ENCODE measurements around the gene EFCAB8. TPM values are rescaled to one million over a fixed set of nuclear protein-coding genes. Genes with fewer than 3 reads are reported as not detected.

EFCAB8 gene
- total RNA-seq, 2 experiments from 2014 or later, result 0.25 to 0.55 TPM

DNA sequence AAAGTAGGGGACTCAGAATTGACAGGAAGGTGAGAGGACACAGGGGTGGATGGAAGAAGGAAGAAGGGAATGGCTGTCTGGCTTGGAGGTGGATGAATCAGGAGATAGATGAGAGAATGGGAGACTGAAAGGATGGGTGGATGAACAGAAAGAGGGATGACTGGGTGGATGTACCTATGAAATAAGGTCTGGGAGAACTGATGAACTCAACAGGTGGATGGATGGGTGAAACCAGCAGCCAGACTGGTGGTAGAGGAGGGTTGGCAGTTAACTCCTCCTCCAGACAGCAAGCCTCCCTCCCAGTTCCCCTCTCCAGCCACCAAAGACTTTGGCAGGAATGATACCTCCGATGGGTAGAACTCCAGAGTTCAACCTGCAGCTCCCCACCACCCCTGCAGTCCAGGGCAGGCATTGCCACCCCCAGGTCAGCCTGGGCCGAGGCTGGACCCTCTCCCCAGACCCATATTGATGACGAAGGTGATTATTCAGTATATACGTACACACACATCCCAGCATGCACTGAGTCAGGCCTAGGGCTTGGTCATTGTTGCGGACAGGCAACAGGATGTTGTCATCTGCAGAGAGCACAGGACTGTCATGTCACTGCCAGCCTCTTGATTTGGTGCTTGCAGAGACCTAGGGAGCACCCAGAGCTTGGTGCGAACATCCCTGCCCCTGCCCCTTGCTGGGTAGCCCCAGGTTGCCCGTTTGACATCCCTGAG lies 143.5 kb downstream of the EFCAB8 start:
- Mint-ChIP-seq H3K27ac (no peak overlapping the region), H3K9me3 (peaks cover 4% of the 10 kb centered on the region), H3K4me3 (no peak overlapping the region), H3K27me3 (no peaks in the 10 kb centered on the region), H3K36me3 (ENCODE audit: low read depth) (no peaks in the 10 kb centered on the region), H3K4me1 (peaks cover 3% of the 10 kb centered on the region)
- POLR2A ChIA-PET, result no interaction called here
- DNase-seq, result no peak
- CTCF ChIA-PET, result no interaction called here

DNA sequence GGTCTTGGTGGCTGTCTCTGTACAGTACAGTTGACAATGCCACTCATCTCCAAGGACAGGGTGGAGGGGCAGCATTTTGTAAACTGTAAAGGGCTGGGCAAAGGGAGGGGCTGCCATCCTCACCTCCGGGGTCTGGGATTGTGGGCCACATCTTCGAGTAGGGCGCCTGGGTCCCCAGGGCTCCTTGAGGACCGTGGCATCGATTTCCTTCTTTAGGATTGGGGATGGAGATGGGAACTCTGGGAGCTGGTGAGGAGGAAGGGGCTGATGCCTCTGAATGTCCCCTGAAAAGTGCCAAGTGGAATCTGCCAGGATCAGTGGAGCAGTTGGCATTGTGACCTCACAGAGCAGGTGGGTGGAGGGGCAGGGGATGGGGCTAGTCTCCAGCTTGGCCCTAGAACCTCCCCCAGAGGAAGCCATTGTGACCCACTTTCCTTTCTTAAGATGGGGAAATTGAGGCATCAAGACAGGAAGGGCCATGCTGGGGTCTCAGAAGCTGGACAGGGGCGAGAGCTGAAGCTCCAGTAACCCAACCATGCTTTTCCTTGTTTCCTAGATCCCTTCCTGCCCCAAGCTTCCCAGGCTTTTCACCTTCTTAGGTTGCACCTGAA lies 145.5 kb downstream of the EFCAB8 start, which contains the start of gene SUN5:
Gene SUN5, minus strand, starts transcription at position 293 of the 611 bp plus-strand sequence. Its CDS starts 93 bp downstream, at position 200.
- Mint-ChIP-seq H3K27me3 (no peaks in the 10 kb centered on the region), H3K36me3 (ENCODE audit: low read depth) (no peaks in the 10 kb centered on the region), H3K4me3 (no peak within 1 kb of the TSS), H3K9me3 (peaks cover 4% of the 10 kb centered on the region), H3K4me1 (no peaks in the 10 kb centered on the region), H3K27ac (no peak within 1 kb of the TSS)
- DNase-seq, result no peak
- ChIA-PET POLR2A (interaction anchor here (1.5 kb wide), 1 partner anchor 102 kb away, joined by 4 read pairs; no protein-coding TSS in a partner anchor), CTCF (interaction anchor here (0.6 to 5.0 kb wide), 13 partner anchors 9 to 230 kb away, joined by 3 to 41 read pairs (median 6); no protein-coding TSS in a partner anchor)

DNA sequence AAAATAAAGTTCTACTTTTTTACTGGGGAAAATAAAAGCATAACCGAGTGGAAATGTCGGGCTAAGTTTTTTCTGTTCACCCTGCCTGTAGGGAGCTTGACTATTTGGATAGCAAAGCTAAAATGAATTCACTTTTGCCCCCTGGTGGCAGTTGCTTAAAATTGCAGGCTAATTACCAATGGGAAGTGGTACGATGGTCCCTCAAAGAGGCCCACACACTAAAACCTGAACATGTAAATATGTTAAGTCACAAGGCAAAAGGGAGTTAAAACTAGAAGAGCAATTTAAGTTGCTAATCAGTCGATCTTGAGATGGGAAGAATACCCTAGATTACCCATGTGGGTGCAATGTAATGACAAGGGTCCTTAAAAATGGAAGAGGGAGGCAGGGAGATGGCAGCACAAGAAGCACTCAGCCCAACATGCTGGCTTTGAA lies 146.4 kb downstream of the EFCAB8 start:
- DNase-seq, result peak; percentile 35
- no peaks in the 10 kb centered on the region for H3K27me3 Mint-ChIP-seq
- no peaks in the 10 kb centered on the region for H3K36me3 Mint-ChIP-seq (ENCODE audit: low read depth)
- no peaks in the 10 kb centered on the region for H3K4me1 Mint-ChIP-seq
- no peak overlapping the region for H3K4me3 Mint-ChIP-seq
- no peak overlapping the region for H3K27ac Mint-ChIP-seq
- H3K9me3 Mint-ChIP-seq, result peaks cover 4% of the 10 kb centered on the region
- ChIA-PET POLR2A (interaction anchor here (0.6 kb wide), 1 partner anchor 38 kb away, joined by 3 read pairs; no protein-coding TSS in a partner anchor), CTCF (interaction anchor here (0.6 to 5.0 kb wide), 13 partner anchors 9 to 231 kb away, joined by 3 to 41 read pairs (median 6); no protein-coding TSS in a partner anchor)

DNA sequence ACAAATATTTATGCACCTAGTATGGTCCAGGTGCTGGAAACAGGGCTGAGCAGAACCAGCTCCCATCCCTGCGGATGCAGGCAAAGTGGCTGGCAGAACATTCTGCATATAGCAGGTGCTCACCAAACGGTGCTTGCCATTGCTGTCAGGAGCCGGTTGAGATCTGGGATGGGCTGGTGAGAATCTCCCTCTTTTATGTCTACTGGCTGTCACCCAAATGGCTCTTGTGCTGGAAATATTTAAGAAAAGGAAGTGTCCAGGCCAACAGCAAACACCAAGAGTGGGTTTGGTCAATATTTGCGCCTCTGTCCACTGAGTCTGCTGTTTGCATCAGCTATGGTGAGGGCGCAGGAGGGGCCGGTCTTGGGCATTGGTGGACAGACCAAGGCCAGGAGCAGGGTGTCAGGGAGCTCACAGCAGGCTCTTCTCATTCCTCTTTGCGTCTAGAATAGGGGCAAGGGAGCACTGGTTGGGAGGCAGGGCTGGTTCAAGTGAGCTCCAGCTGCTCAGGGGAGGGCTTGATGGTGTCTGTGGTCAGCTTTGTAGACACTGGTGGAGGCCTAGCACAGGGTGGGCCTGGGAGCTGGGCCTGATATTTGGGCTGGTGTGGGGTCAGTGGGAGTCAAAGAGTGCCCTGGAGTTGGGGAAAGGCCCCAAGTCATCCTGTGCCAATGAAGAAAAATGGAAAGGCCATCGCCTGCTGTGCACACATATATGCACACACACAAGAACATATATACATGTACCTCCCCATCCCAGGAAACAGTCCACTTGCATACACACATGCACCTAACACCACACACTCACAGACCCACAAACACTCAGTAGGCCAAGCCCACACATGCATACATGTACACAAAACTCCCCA lies 147.4 kb downstream of the EFCAB8 start:
- CTCF ChIA-PET, result interaction anchor here (0.9 to 5.0 kb wide), 4 partner anchors 10 to 104 kb away, joined by 3 to 41 read pairs (median 14); no protein-coding TSS in a partner anchor
- H3K27ac Mint-ChIP-seq, result no peak overlapping the region
- no peaks in the 10 kb centered on the region for H3K27me3 Mint-ChIP-seq
- H3K4me1 Mint-ChIP-seq, result no peaks in the 10 kb centered on the region
- no peaks in the 10 kb centered on the region for H3K36me3 Mint-ChIP-seq (ENCODE audit: low read depth)
- POLR2A ChIA-PET, result no interaction called here
- H3K9me3 Mint-ChIP-seq, result peaks cover 4% of the 10 kb centered on the region
- H3K4me3 Mint-ChIP-seq, result no peak overlapping the region
- no peak for DNase-seq

DNA sequence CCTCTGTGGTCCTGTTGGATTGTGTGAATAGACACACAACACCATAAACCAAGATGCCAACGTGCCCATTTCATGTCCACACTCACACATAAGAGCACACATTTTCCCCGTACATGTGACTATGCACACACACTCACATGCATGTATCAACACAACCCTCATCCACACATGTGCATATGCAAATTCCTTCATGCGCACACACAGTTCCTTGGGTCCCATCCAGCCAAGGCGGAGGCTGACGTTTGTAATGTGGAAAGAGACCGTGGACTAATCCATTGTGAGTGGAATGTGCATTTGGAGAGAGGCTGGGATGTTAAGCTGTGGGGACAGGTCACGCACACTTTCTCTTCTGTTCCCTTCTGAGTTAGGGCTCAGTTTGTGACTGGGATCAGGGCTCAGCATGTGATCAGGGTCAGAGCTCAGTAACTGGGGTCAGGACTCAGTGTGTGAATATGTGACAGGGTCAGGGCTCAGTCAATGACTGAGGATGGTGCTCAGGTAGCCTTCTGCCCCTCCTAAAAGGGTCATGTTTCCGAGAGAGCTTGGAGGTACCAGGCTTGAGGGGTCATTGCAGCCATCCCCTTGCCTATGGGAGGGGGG lies 148.2 kb downstream of the EFCAB8 start:
- POLR2A ChIA-PET, result no interaction called here
- CTCF ChIA-PET, result interaction anchor here (0.9 to 5.0 kb wide), 3 partner anchors 9 to 105 kb away, joined by 3 to 41 read pairs (median 6); no protein-coding TSS in a partner anchor
- Mint-ChIP-seq H3K4me1 (no peaks in the 10 kb centered on the region), H3K9me3 (peaks cover 4% of the 10 kb centered on the region), H3K36me3 (ENCODE audit: low read depth) (no peaks in the 10 kb centered on the region), H3K27me3 (no peaks in the 10 kb centered on the region), H3K4me3 (no peak overlapping the region), H3K27ac (no peak overlapping the region)
- no peak for DNase-seq

DNA sequence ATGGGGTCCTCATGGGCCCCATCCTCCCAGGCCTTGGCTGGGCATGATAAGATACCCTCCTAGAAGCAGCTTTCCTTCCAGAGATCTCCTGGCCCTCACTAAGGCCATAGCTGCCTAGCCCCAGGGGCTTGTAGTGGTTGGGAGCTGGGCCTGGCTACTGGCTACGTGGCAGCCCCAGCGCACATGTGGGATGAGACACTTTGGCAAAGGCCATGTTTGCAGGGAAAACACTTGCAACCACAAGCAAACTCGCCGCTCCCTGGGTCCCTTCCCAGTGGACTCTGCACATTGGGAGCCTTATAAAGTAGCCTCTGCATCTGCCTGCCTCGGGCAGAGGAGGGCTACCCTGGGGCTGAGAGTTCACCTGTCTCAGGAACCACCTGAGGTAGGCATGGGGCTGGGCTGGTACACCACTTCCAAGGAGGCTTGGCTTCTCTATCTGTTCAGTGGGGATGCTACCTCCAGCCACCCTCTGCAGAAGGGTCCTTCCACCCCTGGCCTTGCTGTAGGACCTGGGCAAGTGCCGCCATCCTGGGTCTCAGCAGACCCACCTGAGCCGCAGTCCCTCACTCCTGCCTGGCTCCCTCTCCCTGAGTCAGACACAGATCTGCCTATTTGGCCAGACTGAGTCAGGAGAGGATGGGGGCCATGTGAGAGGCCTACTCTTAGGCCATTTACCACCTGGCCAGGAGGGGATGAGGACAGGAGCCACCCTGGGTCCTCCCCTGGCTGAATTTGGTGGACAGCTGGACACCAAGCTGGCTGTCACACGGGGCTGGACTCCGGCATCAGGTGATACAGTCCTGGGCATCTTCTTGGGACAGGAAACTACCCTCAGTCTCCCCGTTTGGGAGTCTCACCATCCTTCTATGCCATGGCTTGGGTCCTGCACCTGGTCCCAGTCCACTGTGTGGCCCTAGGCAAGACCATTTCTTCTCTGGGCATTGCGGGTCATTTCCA lies 148.9 kb downstream of the EFCAB8 start, which contains the start of gene BPIFB2:
Gene BPIFB2, plus strand, starts transcription at position 329 of the 960 bp plus-strand sequence. CDS start 871 bp downstream, outside the sequence.
- Mint-ChIP-seq H3K4me3 (no peak within 1 kb of the TSS), H3K27ac (no peak within 1 kb of the TSS), H3K27me3 (no peaks in the 10 kb centered on the region), H3K36me3 (ENCODE audit: low read depth) (no peaks in the 10 kb centered on the region), H3K9me3 (peaks cover 4% of the 10 kb centered on the region), H3K4me1 (no peaks in the 10 kb centered on the region)
- DNase-seq, result no peak
- ChIA-PET POLR2A (no interaction called here), CTCF (interaction anchor here (0.9 to 5.0 kb wide), 3 partner anchors 8 to 106 kb away, joined by 3 to 41 read pairs (median 6); no protein-coding TSS in a partner anchor)

DNA sequence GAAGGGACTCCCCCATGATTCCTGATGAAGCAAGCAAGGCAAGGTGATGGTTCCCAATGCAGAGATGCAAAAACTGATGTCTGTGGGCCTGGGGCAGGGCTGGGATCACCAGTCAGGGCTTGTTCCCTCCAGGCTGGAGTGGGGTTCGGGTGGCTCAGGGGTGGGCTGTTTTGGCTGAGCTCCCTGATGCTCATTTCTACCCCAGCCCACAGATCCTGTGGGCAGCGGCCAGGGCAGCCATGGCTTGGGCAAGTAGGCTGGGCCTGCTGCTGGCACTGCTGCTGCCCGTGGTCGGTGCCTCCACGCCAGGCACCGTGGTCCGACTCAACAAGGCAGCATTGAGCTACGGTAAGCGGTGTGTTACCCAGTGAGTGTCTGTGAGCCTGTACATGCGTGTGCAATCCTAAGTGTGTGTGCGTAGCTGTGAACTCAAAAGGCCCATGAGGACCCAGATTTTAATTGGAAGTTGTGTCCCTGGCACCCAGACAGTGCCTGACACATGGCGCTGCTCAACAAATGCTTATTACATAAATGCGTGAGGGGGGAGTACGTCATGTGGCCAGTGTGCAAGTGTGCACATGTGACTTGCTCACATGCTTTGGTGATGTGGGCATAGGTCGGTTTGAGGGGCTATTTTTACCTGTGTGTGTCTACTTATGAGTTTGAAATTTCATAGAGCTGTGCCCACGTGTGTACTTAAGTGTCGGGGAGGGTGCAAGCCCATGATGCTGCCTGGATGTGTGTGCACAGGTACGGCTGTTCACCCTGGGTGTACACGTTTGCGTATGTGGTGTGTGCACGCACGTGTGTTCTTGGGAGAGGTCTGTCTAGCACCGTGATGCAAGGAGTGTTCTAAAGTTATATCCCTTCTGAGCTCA lies 149.9 kb downstream of the EFCAB8 start:
- Mint-ChIP-seq H3K4me3 (no peak overlapping the region), H3K4me1 (no peaks in the 10 kb centered on the region), H3K9me3 (peaks cover 4% of the 10 kb centered on the region), H3K36me3 (ENCODE audit: low read depth) (no peaks in the 10 kb centered on the region), H3K27ac (no peak overlapping the region), H3K27me3 (no peaks in the 10 kb centered on the region)
- CTCF ChIA-PET, result no interaction called here
- POLR2A ChIA-PET, result no interaction called here
- DNase-seq, result no peak

DNA sequence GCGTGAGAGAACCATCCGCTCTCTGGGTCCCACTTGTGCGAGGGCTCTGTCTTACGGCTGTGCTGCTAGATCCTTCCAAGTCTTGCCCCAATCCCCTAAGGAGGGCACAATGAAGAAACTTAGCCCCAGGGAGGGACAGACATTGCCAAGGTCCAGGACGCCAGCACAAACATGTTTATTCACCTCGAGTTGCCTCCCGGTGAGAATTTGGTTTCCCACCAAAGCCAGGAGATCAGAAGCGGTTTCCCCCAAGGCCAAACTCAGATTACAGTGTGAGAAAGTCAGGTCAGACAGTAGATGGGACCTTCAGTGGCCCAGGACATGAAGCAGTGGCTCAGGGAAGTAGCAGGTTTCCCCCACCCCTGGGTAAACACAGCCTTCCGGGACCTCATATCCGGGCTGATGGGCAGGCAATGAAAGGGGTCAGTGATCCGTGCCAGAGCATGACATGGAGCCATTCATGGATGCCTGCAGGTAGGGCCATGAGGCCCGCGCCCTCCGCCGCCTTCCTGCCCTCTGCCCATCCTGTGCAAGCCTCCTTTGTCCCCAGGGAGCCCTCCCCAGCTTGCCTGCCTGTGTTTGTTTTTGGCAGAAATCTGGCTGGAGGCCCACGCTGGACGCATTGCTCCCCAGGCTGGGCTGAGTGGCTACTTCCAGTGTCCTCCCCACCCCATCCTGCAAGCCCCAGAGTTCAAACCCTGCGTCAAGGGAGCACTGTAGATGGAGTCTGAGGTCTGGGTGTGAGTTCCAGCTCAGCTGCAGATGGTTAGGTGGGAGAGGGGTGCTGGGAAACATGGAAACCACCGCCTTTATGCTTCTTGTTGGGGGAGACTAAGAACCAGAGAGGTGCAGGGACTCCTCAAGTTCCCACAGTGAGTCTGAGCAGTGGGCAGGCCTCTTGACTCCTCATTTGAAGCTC lies 150.8 kb downstream of the EFCAB8 start:
- ChIA-PET CTCF (no interaction called here), POLR2A (no interaction called here)
- H3K36me3 Mint-ChIP-seq (ENCODE audit: low read depth), result no peaks in the 10 kb centered on the region

DNA sequence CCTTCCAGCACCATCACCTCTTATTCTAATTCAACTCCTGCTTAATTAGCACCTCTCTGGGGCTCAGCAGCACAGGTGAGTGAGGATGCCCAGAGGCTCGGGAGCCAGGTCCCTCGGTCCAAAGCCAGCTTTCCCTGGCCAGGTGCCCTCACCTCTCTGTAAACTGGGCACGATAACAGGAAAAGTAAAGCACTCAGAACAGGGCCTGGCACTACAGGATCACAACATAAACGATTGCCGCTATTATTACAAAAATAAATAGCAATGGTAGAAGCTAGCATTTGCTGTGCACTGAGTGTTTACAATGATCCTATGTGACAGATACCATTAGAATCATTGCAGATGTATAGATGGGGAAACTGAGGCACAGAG lies 151.4 kb downstream of the EFCAB8 start:
- Mint-ChIP-seq H3K9me3 (peaks cover 3% of the 10 kb centered on the region), H3K36me3 (ENCODE audit: low read depth) (no peaks in the 10 kb centered on the region), H3K27ac (no peak overlapping the region), H3K4me3 (no peak overlapping the region), H3K4me1 (no peaks in the 10 kb centered on the region), H3K27me3 (no peaks in the 10 kb centered on the region)
- ChIA-PET POLR2A (no interaction called here), CTCF (no interaction called here)
- no peak for DNase-seq

More for the DNA sequence above, 150.8 kb downstream of the EFCAB8 start:
- DNase-seq, result no peak
- Mint-ChIP-seq H3K4me1 (no peaks in the 10 kb centered on the region), H3K27me3 (no peaks in the 10 kb centered on the region), H3K4me3 (no peak overlapping the region), H3K27ac (no peak overlapping the region), H3K9me3 (peaks cover 4% of the 10 kb centered on the region)

DNA sequence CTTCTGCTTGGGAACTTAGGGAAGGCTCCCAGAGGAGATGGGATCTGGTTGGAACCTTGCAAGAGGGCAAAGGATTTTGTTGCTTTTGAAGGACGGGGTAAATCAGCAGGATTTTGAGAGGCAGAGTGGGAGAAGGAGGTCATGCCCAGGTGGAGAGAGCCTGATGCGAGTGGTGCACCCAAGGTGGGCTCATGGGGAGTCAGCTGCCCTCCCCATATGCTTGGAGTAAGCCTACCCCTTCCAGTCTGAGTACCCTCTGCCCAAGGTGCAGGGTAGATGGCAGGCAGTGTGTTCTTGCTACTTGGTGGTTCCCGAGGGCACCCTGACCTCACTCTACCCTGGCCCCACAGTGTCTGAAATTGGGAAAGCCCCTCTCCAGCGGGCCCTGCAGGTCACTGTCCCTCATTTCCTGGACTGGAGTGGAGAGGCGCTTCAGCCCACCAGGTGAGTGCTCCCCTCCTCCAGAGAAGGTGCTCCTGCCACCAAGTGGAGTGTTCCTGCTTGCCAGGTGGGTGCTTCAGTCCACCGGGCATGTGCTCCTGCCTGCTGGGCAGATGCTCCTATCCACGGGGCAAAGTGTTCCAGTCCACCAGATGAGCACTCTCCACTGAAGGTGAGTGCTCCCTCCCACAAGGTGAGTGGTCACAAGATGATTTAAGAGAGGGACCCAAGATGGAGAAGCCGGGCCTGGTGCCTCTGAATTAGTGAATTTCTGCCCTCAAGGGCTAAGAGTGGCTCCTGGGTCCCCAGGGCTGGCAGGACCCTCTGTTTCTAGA lies 152.1 kb downstream of the EFCAB8 start:
- POLR2A ChIA-PET, result no interaction called here

More for the DNA sequence above, 152.1 kb downstream of the EFCAB8 start:
- Mint-ChIP-seq H3K4me1 (no peaks in the 10 kb centered on the region), H3K27ac (no peak overlapping the region), H3K36me3 (ENCODE audit: low read depth) (no peaks in the 10 kb centered on the region), H3K9me3 (no peaks in the 10 kb centered on the region), H3K4me3 (no peak overlapping the region), H3K27me3 (no peaks in the 10 kb centered on the region)
- CTCF ChIA-PET, result no interaction called here
- DNase-seq, result no peak
